Activated CD8-positive, alpha-beta T cell treated with anti-CD3 and anti-CD28 coated beads for 36 hours (primary cell): ENCODE measurements around the gene MAGI3. TPM values are rescaled to one million over a fixed set of nuclear protein-coding genes. Genes with fewer than 3 reads are reported as not detected.
"Not testable (repeated sequence)": the region's sequence is repeated elsewhere in the genome, so short reads cannot be mapped to it uniquely, and the experiment has no call there.

Source experiments
- ATAC-seq: fragments of 200-7000 bp; cut with Tn5 transposase; one replicate; pipeline ENCODE4 v1.10.0; 2021; ENCODE audit warnings: mild to moderate bottlenecking, moderate library complexity
- CTCF ChIA-PET: fragments of 350-600 bp; sonication (Branson Sonifier 250); formaldehyde crosslinking; loops from one replicate; lab custom pipeline; 2021; ENCODE audit warnings: antibody characterized with exemption; lab: Charles Lee
- POLR2A ChIA-PET: fragments of 350-600 bp; sonication (Branson Sonifier 250); formaldehyde crosslinking; loops from one replicate; lab custom pipeline; 2021; ENCODE audit warnings: antibody characterized with exemption; lab: Charles Lee
- DNase-seq: peaks from one replicate; pipeline ENCODE4 v3.0.0-alpha.2; 2020
- H3K27ac Mint-ChIP-seq: one replicate; pipeline ENCODE4 v1.8.0; 2021; ENCODE audit warnings: mild to moderate bottlenecking, mixed read lengths
- H3K27me3 Mint-ChIP-seq: one replicate; pipeline ENCODE4 v1.8.0; 2021; ENCODE audit warnings: mixed read lengths
- H3K36me3 Mint-ChIP-seq: one replicate; pipeline ENCODE4 v1.8.0; 2021; ENCODE audit warnings: low read depth, mixed read lengths
- H3K4me1 Mint-ChIP-seq: one replicate; pipeline ENCODE4 v1.8.0; 2021; ENCODE audit warnings: low read depth, mixed read lengths
- H3K4me3 Mint-ChIP-seq: one replicate; pipeline ENCODE4 v1.8.0; 2021; ENCODE audit warnings: mild to moderate bottlenecking, moderate library complexity, mixed read lengths
- H3K9me3 Mint-ChIP-seq: one replicate; pipeline ENCODE4 v1.8.0; 2021; ENCODE audit warnings: mixed read lengths
- CTCF ChIP-seq: fragments of 200-600 bp; IDR thresholded peaks from one replicate; pipeline ENCODE4 v1.8.0; 2022; ENCODE audit warnings: antibody characterized with exemption, mild to moderate bottlenecking
- intact Hi-C: fragments of 100-400 bp; cut with micrococcal nuclease; formaldehyde crosslinking; loops from one replicate; pipeline ENCODE4 v1.10.0; 2022
- total RNA-seq, 2 experiments: library from RNA; stranded (reverse); gene quantifications; one replicate each; pipeline ENCODE4 v1.2.3, GENCODE V29; 2021

Gene MAGI3
- total RNA-seq, 2 experiments from 2014 or later: 2.5 to 3.1 TPM

DNA sequence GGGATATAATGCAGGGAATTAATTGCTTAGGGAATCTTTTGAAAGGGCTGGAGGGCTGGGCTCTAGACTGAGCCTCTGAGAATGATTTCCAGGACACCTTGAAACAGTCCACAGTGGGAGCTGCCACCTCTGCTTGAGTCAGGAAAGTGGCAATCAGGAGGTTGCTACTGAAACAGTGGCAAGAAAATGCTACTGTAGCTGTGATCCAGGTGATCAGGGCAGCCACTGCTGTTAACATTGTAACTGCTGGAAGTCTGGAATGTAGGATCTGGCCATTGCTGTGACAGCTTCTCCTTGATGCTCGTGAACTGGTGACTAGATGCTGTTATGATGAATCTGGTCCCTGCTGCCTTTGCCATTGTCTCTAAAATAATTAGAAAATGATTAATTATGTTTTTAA, 12.8 kb downstream of the MAGI3 start:
- CTCF ChIA-PET: interaction anchor here (1.5 to 1.6 kb wide), 2 partner anchors 11 to 15 kb away, joined by 3 to 5 read pairs; no protein-coding TSS in a partner anchor
- intact Hi-C loops: no loop called here

DNA sequence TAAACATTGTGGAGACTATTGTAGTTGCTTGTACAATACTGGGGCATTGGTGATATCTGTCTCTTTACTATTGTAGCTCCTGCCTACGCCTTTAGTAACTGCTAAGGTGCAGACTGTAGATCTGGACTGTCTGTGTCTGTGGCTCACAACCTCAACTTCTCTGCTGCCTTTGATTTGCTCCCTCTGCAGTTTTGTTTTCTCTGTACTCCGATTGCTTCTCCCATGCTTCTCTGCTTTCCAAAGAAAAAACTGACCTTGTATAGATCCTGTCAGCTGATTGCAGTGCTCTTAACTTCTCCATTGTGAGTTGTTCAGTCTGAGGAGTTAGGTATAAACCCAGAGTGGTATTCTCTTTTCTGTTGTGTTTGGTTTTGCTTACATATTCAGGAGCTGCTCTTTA, 15.3 kb downstream of the MAGI3 start:
- intact Hi-C loops: no loop called here
- Mint-ChIP-seq H3K36me3 (no peaks in the 10 kb centered on the region), H3K4me3 (no peak overlapping the region), H3K27ac (no peak overlapping the region), H3K4me1 (no peaks in the 10 kb centered on the region), H3K9me3 (no peaks in the 10 kb centered on the region), H3K27me3 (peaks cover 3% of the 10 kb centered on the region)
- ChIA-PET CTCF (no interaction called here), POLR2A (no interaction called here)
- ATAC-seq: no peak
- no peak for TF ChIP-seq CTCF
- DNase-seq: no peak

More for the DNA sequence above, 12.8 kb downstream of the MAGI3 start:
- ATAC-seq: no peak
- DNase-seq: no peak
- no peak for TF ChIP-seq CTCF
- Mint-ChIP-seq H3K27me3 (peaks cover 11% of the 10 kb centered on the region), H3K9me3 (no peaks in the 10 kb centered on the region), H3K27ac (no peak overlapping the region), H3K4me3 (no peak overlapping the region), H3K36me3 (no peaks in the 10 kb centered on the region), H3K4me1 (no peaks in the 10 kb centered on the region)
- POLR2A ChIA-PET: no interaction called here

GRCh38 chr1:113406149-113406548, 15.8 kb downstream of the MAGI3 start:
- DNase-seq, H3K4me1 Mint-ChIP-seq, H3K4me3 Mint-ChIP-seq, POLR2A ChIA-PET, H3K9me3 Mint-ChIP-seq, H3K27me3 Mint-ChIP-seq, H3K36me3 Mint-ChIP-seq, intact Hi-C loops, H3K27ac Mint-ChIP-seq, CTCF ChIA-PET, ATAC-seq: not testable (repeated sequence)

DNA sequence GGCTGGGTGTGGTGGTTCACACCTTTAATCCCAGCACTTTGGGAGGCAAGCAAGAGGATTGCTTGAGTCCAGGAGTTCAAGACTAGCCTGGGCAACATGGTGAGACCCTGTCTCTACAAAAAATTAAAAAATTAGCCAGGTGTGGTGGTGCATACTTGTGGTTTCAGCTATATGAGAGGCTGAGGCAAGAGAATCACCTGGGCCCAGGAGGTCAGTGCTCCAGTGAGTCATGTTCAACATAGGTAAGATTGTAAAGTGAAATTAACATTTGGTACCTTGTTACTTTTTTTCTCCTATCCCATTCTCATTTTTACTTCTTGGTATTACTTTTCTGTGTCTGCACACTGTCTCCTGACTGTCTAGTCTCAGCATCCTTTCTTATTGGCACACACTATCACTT, 19.0 kb downstream of the MAGI3 start:
- POLR2A ChIA-PET: no interaction called here
- Mint-ChIP-seq H3K27me3 (no peaks in the 10 kb centered on the region), H3K36me3 (no peaks in the 10 kb centered on the region), H3K9me3 (peaks cover 5% of the 10 kb centered on the region), H3K4me3 (no peak overlapping the region), H3K4me1 (no peaks in the 10 kb centered on the region), H3K27ac (no peak overlapping the region)
- CTCF ChIA-PET: no interaction called here
- DNase-seq: no peak
- intact Hi-C loops: no loop called here
- TF ChIP-seq CTCF: no peak
- ATAC-seq: no peak

DNA sequence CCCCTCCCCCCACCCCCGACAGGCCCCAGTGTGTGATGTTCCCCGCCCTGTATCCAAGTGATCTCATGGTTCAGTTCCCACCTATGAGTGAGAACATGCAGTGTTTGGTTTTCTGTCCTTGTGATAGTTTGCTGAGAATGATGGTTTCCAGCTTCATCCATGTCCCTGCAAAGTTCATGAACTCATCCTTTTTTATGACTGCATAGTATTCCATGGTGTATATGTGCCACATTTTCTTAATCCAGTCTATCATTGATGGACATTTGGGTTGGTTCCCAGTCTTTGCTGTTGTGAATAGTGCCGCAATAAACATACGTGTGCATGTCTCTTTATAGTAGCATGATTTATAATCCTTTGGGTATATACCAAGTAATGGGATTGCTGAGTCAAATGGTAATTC, 21.7 kb downstream of the MAGI3 start:
- H3K4me1 Mint-ChIP-seq, H3K9me3 Mint-ChIP-seq, H3K27me3 Mint-ChIP-seq, intact Hi-C loops, H3K36me3 Mint-ChIP-seq, ATAC-seq, H3K4me3 Mint-ChIP-seq, CTCF ChIA-PET, DNase-seq, POLR2A ChIA-PET, H3K27ac Mint-ChIP-seq: not testable (repeated sequence)

- Mint-ChIP-seq H3K4me3 (no peak overlapping the region), H3K36me3 (no peaks in the 10 kb centered on the region), H3K9me3 (peaks cover 5% of the 10 kb centered on the region), H3K27me3 (peaks cover 6% of the 10 kb centered on the region), H3K4me1 (no peaks in the 10 kb centered on the region), H3K27ac (no peak overlapping the region)
- ChIA-PET POLR2A (no interaction called here), CTCF (interaction anchor here (1.2 kb wide), 1 partner anchor 23 kb away, joined by 3 read pairs; no protein-coding TSS in a partner anchor)
- intact Hi-C loops: no loop called here
- ATAC-seq (peak; percentile 53), DNase-seq (no peak)
- TF ChIP-seq CTCF: no peak
Observed at GRCh38 chr1:113415310-113416070, 25.2 kb downstream of the MAGI3 start.

DNA sequence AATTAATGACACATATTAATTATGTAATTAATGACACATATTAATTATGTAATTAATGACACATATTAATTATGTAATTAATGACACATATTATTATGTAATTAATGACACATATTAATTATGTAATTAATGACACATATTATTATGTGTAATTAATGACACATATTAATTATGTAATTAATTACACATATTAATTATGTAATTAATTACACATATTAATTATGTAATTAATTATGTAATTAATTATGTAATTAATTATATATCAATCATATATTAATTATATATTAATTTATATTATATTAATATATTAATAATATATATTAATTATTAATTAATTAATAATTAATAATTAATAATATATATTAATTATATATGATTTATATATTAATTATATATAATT, 25.8 kb downstream of the MAGI3 start:
- H3K4me3 Mint-ChIP-seq, intact Hi-C loops, CTCF ChIA-PET, H3K27ac Mint-ChIP-seq, ATAC-seq, H3K4me1 Mint-ChIP-seq, H3K27me3 Mint-ChIP-seq, POLR2A ChIA-PET, DNase-seq, H3K36me3 Mint-ChIP-seq, H3K9me3 Mint-ChIP-seq: not testable (repeated sequence)
